ENCODE results near the gene ZNF831. TPM values are rescaled to one million over a fixed set of nuclear protein-coding genes. Genes with fewer than 3 reads are reported as not detected.

Gene ZNF831
- total RNA-seq, 3 donors from 2014 or later (not counting 1 experiment from before 2014, with no cell fraction given) = 24.8 to 42.0 (median 40.2) TPM

GRCh38 chr20:59207742-59208357 lies 44.2 kb downstream of the ZNF831 start:
- 93% methylated on average over 2 of the region's 2 CpGs for WGBS (ENCODE audit: insufficient coverage)
- Histone ChIP-seq H3K4me3 (ENCODE audit: low read length) (no peak overlapping the region), H3K27me3 (ENCODE audit: control insufficient read depth, insufficient read depth, low read length) (no peaks in the 10 kb centered on the region), H3K36me3 (ENCODE audit: control insufficient read depth, insufficient read depth, low read length) (peaks cover 68% of the 10 kb centered on the region), H3K27ac (ENCODE audit: low read length) (no peak overlapping the region), H3K9me3 (ENCODE audit: control insufficient read depth, insufficient read depth, low read length) (no peaks in the 10 kb centered on the region), H3K4me1 (ENCODE audit: control insufficient read depth, insufficient read depth, low read length) (peaks cover 32% of the 10 kb centered on the region)
- peak; percentile 88 to 99 (median 98) for ATAC-seq
- Mint-ChIP-seq H3K36me3 (peaks cover 6% of the 10 kb centered on the region), H3K9me3 (no peaks in the 10 kb centered on the region), H3K27ac (peak overlapping the region; percentile 81 to 86), H3K4me3 (peak overlapping the region; percentile 40), H3K4me1 (peaks cover 41 to 42% of the 10 kb centered on the region in 2 donors), H3K27me3 (ENCODE audit: low read depth in 2 of 2) (no peaks in the 10 kb centered on the region)
- peak; percentile 84 for TF ChIP-seq CTCF (IDR thresholded peaks at IDR 0.05)
- DNase-seq = peak; percentile 71 to 92
- intact Hi-C loops (cut with micrococcal nuclease) = loop anchor here (1.0 to 5.0 kb wide), 3 partner anchors 49 to 336 kb away; no protein-coding TSS in a partner anchor

- H3K27ac Mint-ChIP-seq = no peak overlapping the region
- H3K36me3 Mint-ChIP-seq = peaks cover 14% of the 10 kb centered on the region
These were observed 46.6 kb downstream of the ZNF831 start for GRCh38 chr20:59210186-59210585.

GRCh38 chr20:59211208-59211765 lies 47.7 kb downstream of the ZNF831 start:
- Histone ChIP-seq H3K4me3 (ENCODE audit: low read length) (no peak overlapping the region), H3K4me1 (ENCODE audit: control insufficient read depth, insufficient read depth, low read length) (peaks cover 15% of the 10 kb centered on the region), H3K27ac (ENCODE audit: low read length) (no peak overlapping the region), H3K27me3 (ENCODE audit: control insufficient read depth, insufficient read depth, low read length) (no peaks in the 10 kb centered on the region), H3K9me3 (ENCODE audit: control insufficient read depth, insufficient read depth, low read length) (no peaks in the 10 kb centered on the region), H3K36me3 (ENCODE audit: control insufficient read depth, insufficient read depth, low read length) (peaks cover 83% of the 10 kb centered on the region)
- no peak for ATAC-seq
- Mint-ChIP-seq H3K36me3 (peaks cover 17% of the 10 kb centered on the region), H3K4me3 (no peak overlapping the region), H3K27ac (peak overlapping the region in 1 of 2 donors; percentile 51), H3K4me1 (peaks cover 19 to 25% of the 10 kb centered on the region in 2 donors), H3K9me3 (no peaks in the 10 kb centered on the region), H3K27me3 (ENCODE audit: low read depth in 2 of 2) (no peaks in the 10 kb centered on the region)
- intact Hi-C loops (cut with micrococcal nuclease) = no loop called here
- 88% methylated on average over 7 of the region's 7 CpGs for WGBS (ENCODE audit: insufficient coverage)
- TF ChIP-seq CTCF (IDR thresholded peaks at IDR 0.05) = no peak
- DNase-seq = no peak

More at GRCh38 chr20:59210186-59210585, 46.6 kb downstream of the ZNF831 start:
- Histone ChIP-seq H3K4me1 (ENCODE audit: control insufficient read depth, insufficient read depth, low read length) (peaks cover 18% of the 10 kb centered on the region), H3K36me3 (ENCODE audit: control insufficient read depth, insufficient read depth, low read length) (peaks cover 74% of the 10 kb centered on the region), H3K9me3 (ENCODE audit: control insufficient read depth, insufficient read depth, low read length) (no peaks in the 10 kb centered on the region), H3K27me3 (ENCODE audit: control insufficient read depth, insufficient read depth, low read length) (no peaks in the 10 kb centered on the region), H3K4me3 (ENCODE audit: low read length) (no peak overlapping the region), H3K27ac (ENCODE audit: low read length) (no peak overlapping the region)
- ATAC-seq (no peak), DNase-seq (no peak)
- H3K9me3 Mint-ChIP-seq = no peaks in the 10 kb centered on the region
- no peak for TF ChIP-seq CTCF (IDR thresholded peaks at IDR 0.05)
- H3K27me3 Mint-ChIP-seq (ENCODE audit: low read depth in 2 of 2) = no peaks in the 10 kb centered on the region
- intact Hi-C loops (cut with micrococcal nuclease) = no loop called here
- WGBS (ENCODE audit: insufficient coverage) = 93% methylated on average over 11 of the region's 11 CpGs
- H3K4me1 Mint-ChIP-seq = peaks cover 24 to 32% of the 10 kb centered on the region in 2 donors
- no peak overlapping the region for H3K4me3 Mint-ChIP-seq

All from natural killer cell (primary cell).